Peyer's patch (tissue), 4 donors: ENCODE measurements around the gene MYCBPAP.

Source experiments
- POLR2A ChIP-seq, 2 donors: fragments of 450-650 bp; IDR thresholded peaks; one replicate each; pipeline ENCODE4 v1.5.1; 2017; ENCODE audit warnings: antibody characterized with exemption in 2 of 2, mild to moderate bottlenecking in 2 of 2, moderate library complexity in 2 of 2
- TF ChIP-seq, protein P1 (sequence below), 6 experiments: fragments of 450-650 bp in 4 of 6; fragments of 200-600 bp in 2 of 6; sonication (generic) in 1 of 6; IDR thresholded peaks; one replicate each; pipeline ENCODE4 v1.5.1; 2017 to 2019; ENCODE audit warnings: antibody characterized with exemption in 6 of 6, mild to moderate bottlenecking in 3 of 6, moderate library complexity in 1 of 6

DNA sequence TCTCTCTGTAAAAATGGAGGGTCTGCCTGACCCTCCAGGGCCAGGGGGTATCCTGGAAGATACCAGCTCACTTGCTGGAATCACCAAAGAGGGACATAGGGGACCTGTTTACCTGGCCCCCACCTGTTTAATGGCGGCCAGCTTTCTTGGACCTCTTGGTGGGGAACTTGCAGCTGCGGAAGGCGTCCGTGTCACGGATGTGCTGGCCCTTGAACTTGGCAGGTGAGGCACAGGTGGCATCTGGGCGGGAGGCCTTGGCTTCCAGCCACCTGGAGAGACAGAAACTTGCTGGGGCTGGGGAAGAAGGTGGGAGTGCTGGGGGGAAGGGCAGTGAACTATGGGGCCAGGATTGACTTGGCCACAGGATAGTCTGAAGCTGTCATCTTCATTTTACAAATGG, 43.1 kb upstream of the MYCBPAP start:
- TF ChIP-seq, protein P1, sequence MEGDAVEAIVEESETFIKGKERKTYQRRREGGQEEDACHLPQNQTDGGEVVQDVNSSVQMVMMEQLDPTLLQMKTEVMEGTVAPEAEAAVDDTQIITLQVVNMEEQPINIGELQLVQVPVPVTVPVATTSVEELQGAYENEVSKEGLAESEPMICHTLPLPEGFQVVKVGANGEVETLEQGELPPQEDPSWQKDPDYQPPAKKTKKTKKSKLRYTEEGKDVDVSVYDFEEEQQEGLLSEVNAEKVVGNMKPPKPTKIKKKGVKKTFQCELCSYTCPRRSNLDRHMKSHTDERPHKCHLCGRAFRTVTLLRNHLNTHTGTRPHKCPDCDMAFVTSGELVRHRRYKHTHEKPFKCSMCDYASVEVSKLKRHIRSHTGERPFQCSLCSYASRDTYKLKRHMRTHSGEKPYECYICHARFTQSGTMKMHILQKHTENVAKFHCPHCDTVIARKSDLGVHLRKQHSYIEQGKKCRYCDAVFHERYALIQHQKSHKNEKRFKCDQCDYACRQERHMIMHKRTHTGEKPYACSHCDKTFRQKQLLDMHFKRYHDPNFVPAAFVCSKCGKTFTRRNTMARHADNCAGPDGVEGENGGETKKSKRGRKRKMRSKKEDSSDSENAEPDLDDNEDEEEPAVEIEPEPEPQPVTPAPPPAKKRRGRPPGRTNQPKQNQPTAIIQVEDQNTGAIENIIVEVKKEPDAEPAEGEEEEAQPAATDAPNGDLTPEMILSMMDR (IDR thresholded peaks at IDR 0.05) = no peak
- TF ChIP-seq POLR2A (IDR thresholded peaks at IDR 0.05) = no peak
